HG02943 (cell line): ENCODE data around the gene ZNF273.
"Not testable (repeated sequence)": the region's sequence is repeated elsewhere in the genome, so short reads cannot be mapped to it uniquely, and the experiment has no call there.

Experiments
- ATAC-seq: cut with Tn5 transposase; IDR thresholded peaks from one replicate; pipeline ENCODE4 v1.9.1; 2021; ENCODE audit warnings: mild to moderate bottlenecking, low read depth, moderate library complexity; ENCODE audit not compliant: unreplicated experiment

ZNF273 gene

GRCh38 chr7:64902806-64903721, at the start of gene ZNF273:
TSS of gene ZNF273 (plus strand) at chr7:64903273. CDS start at chr7:64903318, 45 bp downstream.
- ATAC-seq: peak; percentile 99

GRCh38 chr7:64853679-64854078, 49.4 kb upstream of the ZNF273 start:
- no peak for ATAC-seq

- no peak for ATAC-seq
Measured at GRCh38 chr7:64854969-64855368, 48.1 kb upstream of the ZNF273 start.

GRCh38 chr7:64863021-64863420, 40.1 kb upstream of the ZNF273 start:
- no peak for ATAC-seq

GRCh38 chr7:64863530-64863929, 39.5 kb upstream of the ZNF273 start:
- not testable (repeated sequence) for ATAC-seq

- ATAC-seq: no peak
Measured at GRCh38 chr7:64863969-64864368, 39.1 kb upstream of the ZNF273 start.

- ATAC-seq: no peak
Measured at GRCh38 chr7:64867863-64868440, 35.1 kb upstream of the ZNF273 start.

GRCh38 chr7:64868499-64868898, 34.6 kb upstream of the ZNF273 start:
- no peak for ATAC-seq

GRCh38 chr7:64869121-64869725, 33.9 kb upstream of the ZNF273 start:
- ATAC-seq: no peak

- ATAC-seq: no peak
Measured at GRCh38 chr7:64869912-64870562, 33.0 kb upstream of the ZNF273 start.

GRCh38 chr7:64870656-64871055, 32.4 kb upstream of the ZNF273 start:
- no peak for ATAC-seq

- no peak for ATAC-seq
Measured at GRCh38 chr7:64871761-64872160, 31.3 kb upstream of the ZNF273 start.

GRCh38 chr7:64872351-64873154, 30.5 kb upstream of the ZNF273 start:
- ATAC-seq: no peak

- no peak for ATAC-seq
Measured at GRCh38 chr7:64873155-64873500, 29.9 kb upstream of the ZNF273 start.

GRCh38 chr7:64873517-64873916, 29.6 kb upstream of the ZNF273 start:
- no peak for ATAC-seq

- ATAC-seq: no peak
Measured at GRCh38 chr7:64874114-64874513, 29.0 kb upstream of the ZNF273 start.

GRCh38 chr7:64874562-64875250, 28.4 kb upstream of the ZNF273 start:
- ATAC-seq: no peak

GRCh38 chr7:64875258-64875657, 27.8 kb upstream of the ZNF273 start:
- no peak for ATAC-seq

- ATAC-seq: no peak
Measured at GRCh38 chr7:64875658-64876406, 27.2 kb upstream of the ZNF273 start.
